ENCODE data around the gene TAS1R2. TPM values are rescaled to one million over a fixed set of nuclear protein-coding genes. Genes with fewer than 3 reads are reported as not detected.

TAS1R2 gene
- total and polyA plus RNA-seq, 2 of the 13 experiments (the other 11 are each of a cell fraction or from before 2014, with no cell fraction given) = not detected

DNA sequence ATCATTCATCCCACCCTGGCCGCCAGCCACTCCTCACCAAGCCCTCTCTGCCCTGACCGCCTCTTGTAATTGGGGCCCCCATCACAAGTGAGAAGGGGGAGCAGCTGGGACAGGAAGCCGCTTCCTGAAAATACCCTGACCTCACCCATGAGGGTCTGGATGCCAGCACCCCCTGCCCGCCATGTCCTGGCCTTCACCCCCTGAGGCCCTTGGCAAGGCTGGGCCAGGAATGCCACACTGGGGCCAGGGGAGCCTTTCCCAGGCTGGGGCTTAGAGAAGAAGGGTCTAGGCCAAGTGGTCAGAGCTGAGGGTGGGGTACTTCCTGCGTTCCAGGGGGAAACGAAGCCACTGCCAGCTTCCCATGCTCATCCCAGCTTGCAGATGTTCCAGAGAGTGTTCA, 60.5 kb downstream of the TAS1R2 start:
- peaks cover 16% of the 10 kb centered on the region for H3K4me1 ChIP-seq (ENCODE audit: insufficient read depth, low read length)
- ChIA-PET CTCF (ENCODE audit: low intra/inter-chr PET ratio, low total read pairs) (no interaction called here), POLR2A (no interaction called here)
- H3K9me3 ChIP-seq (ENCODE audit: low read length) = no peaks in the 10 kb centered on the region
- no peak overlapping the region for H3K27ac ChIP-seq (ENCODE audit: extremely low read length, insufficient read depth, low read length)
- peaks cover 0 to 36% of the 10 kb centered on the region in 2 experiments; a peak in 2 of 5 replicates for H3K27me3 ChIP-seq (ENCODE audit: control insufficient read depth in 1 of 2, insufficient read depth in 2 of 2, low read length in 2 of 2)
- BruUV-seq (replicated peaks) = no TSS peak
- no peak overlapping the region for H3K4me2 ChIP-seq (ENCODE audit: low read depth, low read length)
- no peak overlapping the region for H2AFZ ChIP-seq (ENCODE audit: low read length)
- H3K79me2 ChIP-seq (ENCODE audit: insufficient read depth, low read length) = no peaks in the 10 kb centered on the region
- no peak overlapping the region for H3K4me3 ChIP-seq (replicated peaks in 1 of 3; ENCODE audit: insufficient read depth in 1 of 3, low read depth in 2 of 3, low read length in 3 of 3)
- H3K9ac ChIP-seq (ENCODE audit: insufficient read depth, low read depth, low read length) = no peak overlapping the region
- DNase-seq (ENCODE audit: low spot score) (no peak), FAIRE-seq (no peak), ATAC-seq (no peak)
- intact Hi-C loops (cut with micrococcal nuclease; ENCODE audit: unreplicated experiment) = no loop called here
- no peaks in the 10 kb centered on the region for H4K20me1 ChIP-seq (ENCODE audit: insufficient read depth, low read length)
- no peaks in the 10 kb centered on the region for H3K36me3 ChIP-seq (replicated peaks in 1 of 2; ENCODE audit: control insufficient read depth in 1 of 2, insufficient read depth in 2 of 2, low read length in 2 of 2)
- TF ChIP-seq SOX6 (IDR thresholded peaks at IDR 0.05) (no peak), SOX6 (CRISPR knock-in tag; IDR thresholded peaks at IDR 0.05) (no peak), RFX1 (IDR thresholded peaks at IDR 0.05) (no peak), ZNF879 (CRISPR knock-in tag; IDR thresholded peaks at IDR 0.05) (no peak), SMC3 (IDR thresholded peaks at IDR 0.05; ENCODE audit: low read length) (no peak), KDM6A (CRISPR knock-in tag; IDR thresholded peaks at IDR 0.05; ENCODE audit: low read depth) (no peak), AGO1 (IDR thresholded peaks at IDR 0.05; ENCODE audit: low read depth, low read length, poor library complexity, severe bottlenecking) (no peak), NFKB2 (CRISPR knock-in tag; IDR thresholded peaks at IDR 0.05; ENCODE audit: borderline replicate concordance) (no peak), ZNF674 (CRISPR knock-in tag; IDR thresholded peaks at IDR 0.05; ENCODE audit: low read depth) (no peak)
- TF ChIP-seq, protein P1, sequence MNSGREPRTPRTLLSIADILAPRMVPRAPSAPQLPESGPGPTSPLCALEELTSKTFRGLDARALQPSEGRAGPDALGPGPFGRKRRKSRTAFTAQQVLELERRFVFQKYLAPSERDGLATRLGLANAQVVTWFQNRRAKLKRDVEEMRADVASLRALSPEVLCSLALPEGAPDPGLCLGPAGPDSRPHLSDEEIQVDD (CRISPR knock-in tag; IDR thresholded peaks at IDR 0.05; ENCODE audit: borderline replicate concordance) = no peak
- TF ChIP-seq, protein P2, sequence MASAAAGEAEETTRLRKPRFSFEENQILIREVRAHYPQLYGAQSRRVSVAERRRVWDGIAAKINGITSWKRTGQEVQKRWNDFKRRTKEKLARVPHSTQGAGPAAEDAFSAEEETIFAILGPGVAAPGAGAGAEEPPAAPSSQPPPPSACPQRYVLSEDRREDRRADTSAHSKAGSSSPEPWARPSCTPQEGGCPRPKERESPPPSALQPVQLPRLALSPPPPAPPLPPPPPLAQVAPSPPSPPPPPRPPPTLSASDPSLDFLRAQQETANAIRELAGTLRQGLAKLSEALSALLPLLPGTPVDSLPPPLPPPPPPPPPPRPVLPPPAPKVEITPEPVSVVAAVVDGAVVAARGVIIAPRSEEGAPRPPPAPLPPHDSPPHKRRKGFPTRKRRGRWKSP (CRISPR knock-in tag; IDR thresholded peaks at IDR 0.05) = no peak
- in situ Hi-C loops (cut with HindIII; ENCODE audit: extremely low pct_ligation_motif_present, low pct_unique_long_range_greater_than_20kb) = no loop called here
- WGBS (ENCODE audit: low lambda C conversion rate) = 37% methylated on average over 6 of the region's 6 CpGs

Data from HepG2 (cell line).